Epithelial cell of esophagus (primary cell): ENCODE results near the gene TTC17.

Experiments used
- DNase-seq: peaks from one replicate; pipeline ENCODE4 v3.0.0; 2010; ENCODE audit warnings: low read depth
- H3K4me3 ChIP-seq: 2 replicates; pipeline ENCODE4 v1.5.1; 2011; ENCODE audit warnings: mild to moderate bottlenecking, low read length, control low read depth
- CTCF ChIP-seq: IDR thresholded peaks from 2 replicates; pipeline ENCODE4 v1.5.1; 2011; ENCODE audit warnings: low read depth, mild to moderate bottlenecking, low read length, control low read depth, inconsistent platforms; ENCODE audit not compliant: insufficient read depth; ENCODE audit errors: missing control alignments

Gene TTC17

DNA sequence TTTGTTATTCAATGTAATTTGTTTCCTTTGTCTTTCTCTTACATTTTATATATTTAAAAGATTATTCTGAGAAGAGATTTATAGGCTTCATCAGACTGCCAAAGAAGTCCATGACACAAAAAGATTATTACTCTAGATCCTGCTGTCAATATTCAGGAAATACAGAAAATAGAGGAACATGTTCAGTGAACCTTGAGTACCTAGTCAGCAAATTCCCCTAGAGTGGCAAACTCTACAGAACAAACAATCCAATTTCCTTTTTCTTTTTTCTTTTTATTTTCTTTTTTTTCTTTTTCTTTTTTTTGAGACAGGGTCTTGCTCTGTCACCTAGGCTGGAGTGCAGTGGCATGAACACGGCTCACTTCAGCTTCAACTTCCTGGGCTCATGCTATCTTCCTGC is 23.9 kb downstream of the TTC17 start:
- TF ChIP-seq CTCF, result no peak
- DNase-seq, result no peak
- H3K4me3 ChIP-seq, result no peak overlapping the region

GRCh38 chr11:43384393-43384792 is 25.7 kb downstream of the TTC17 start:
- no peak overlapping the region for H3K4me3 ChIP-seq
- no peak for DNase-seq
- TF ChIP-seq CTCF, result no peak

- DNase-seq, result no peak
- H3K4me3 ChIP-seq, result no peak overlapping the region
- TF ChIP-seq CTCF, result no peak
Measured at GRCh38 chr11:43392713-43393112, 34.0 kb downstream of the TTC17 start.

DNA sequence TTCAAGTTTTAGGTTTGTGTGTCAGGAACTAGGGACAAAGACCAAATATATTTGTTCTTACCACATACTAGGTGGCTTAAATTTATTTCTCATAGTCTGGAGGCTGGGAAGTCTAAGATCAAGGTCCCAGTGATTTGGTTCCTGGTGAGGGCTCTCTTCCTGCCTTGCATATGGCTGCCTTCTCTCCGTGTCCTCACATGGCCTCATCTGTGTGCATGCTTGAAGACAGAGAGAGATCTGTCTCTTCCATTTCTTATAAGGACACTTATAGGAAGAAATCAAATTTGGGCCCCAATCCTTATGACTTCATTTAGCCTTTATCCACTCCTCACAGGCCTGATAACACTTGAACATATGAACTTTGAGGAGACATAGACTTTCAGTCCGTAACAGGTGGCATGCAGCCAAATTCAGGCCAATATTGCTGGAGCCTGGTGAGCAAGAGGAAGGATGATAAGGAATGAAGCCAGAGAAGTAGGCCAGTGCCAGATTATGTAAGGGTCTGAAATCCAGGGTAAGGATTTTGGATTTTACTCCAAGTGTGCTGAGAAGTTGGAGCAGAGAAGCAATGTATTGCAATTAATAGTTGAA is 35.1 kb downstream of the TTC17 start:
- DNase-seq, result no peak
- TF ChIP-seq CTCF, result no peak

GRCh38 chr11:43396617-43397016 is 37.9 kb downstream of the TTC17 start:
- no peak overlapping the region for H3K4me3 ChIP-seq
- peak; percentile 69 for DNase-seq
- no peak for TF ChIP-seq CTCF

More for the DNA sequence above, 35.1 kb downstream of the TTC17 start:
- H3K4me3 ChIP-seq, result no peak overlapping the region

GRCh38 chr11:43397251-43397650 is 38.5 kb downstream of the TTC17 start:
- TF ChIP-seq CTCF, result no peak
- no peak overlapping the region for H3K4me3 ChIP-seq
- DNase-seq, result no peak

- peak; percentile 22 for DNase-seq
- H3K4me3 ChIP-seq, result no peak overlapping the region
- TF ChIP-seq CTCF, result no peak
Measured at GRCh38 chr11:43399983-43400630, 41.4 kb downstream of the TTC17 start.
